ENCODE results near the gene TMPRSS3. TPM values are rescaled to one million over a fixed set of nuclear protein-coding genes. Genes with fewer than 3 reads are reported as not detected.

TMPRSS3 gene
- total RNA-seq, 1 donor from 2014 or later = not detected

DNA sequence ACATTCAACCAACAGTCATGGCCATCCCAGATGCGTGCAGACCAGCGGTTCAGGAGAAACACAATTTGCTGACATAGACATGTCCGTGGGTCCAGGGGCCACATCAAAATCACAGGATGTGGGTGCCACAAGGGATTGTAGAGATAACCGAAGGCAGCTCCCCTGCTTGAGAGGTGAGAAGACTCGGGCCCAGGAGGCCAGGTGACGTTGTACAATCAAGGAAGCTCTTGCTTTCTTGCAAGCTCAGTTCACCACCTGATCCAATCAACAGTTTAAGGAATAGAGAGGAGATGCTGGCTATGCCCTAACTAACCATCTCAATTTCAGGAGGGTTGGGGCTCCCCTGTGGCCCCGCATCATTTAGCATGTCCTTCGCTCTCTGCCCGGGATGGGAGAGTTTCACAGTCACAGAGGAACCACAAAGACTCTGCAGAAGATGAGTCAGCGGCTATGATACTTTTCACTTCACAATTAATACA, 27.4 kb upstream of the TMPRSS3 start:
- TF ChIP-seq, protein P1, sequence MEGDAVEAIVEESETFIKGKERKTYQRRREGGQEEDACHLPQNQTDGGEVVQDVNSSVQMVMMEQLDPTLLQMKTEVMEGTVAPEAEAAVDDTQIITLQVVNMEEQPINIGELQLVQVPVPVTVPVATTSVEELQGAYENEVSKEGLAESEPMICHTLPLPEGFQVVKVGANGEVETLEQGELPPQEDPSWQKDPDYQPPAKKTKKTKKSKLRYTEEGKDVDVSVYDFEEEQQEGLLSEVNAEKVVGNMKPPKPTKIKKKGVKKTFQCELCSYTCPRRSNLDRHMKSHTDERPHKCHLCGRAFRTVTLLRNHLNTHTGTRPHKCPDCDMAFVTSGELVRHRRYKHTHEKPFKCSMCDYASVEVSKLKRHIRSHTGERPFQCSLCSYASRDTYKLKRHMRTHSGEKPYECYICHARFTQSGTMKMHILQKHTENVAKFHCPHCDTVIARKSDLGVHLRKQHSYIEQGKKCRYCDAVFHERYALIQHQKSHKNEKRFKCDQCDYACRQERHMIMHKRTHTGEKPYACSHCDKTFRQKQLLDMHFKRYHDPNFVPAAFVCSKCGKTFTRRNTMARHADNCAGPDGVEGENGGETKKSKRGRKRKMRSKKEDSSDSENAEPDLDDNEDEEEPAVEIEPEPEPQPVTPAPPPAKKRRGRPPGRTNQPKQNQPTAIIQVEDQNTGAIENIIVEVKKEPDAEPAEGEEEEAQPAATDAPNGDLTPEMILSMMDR (IDR thresholded peaks at IDR 0.05; ENCODE audit: unreplicated experiment) = no peak
- Mint-ChIP-seq H3K27ac (no peak overlapping the region), H3K36me3 (no peaks in the 10 kb centered on the region), H3K9me3 (peaks cover 7% of the 10 kb centered on the region), H3K27me3 (ENCODE audit: low read depth) (peaks cover 76% of the 10 kb centered on the region), H3K4me3 (no peak overlapping the region), H3K4me1 (no peaks in the 10 kb centered on the region)
- no peak for DNase-seq (ENCODE audit: low spot score in 2 of 2, unreplicated experiment in 2 of 2)

DNA sequence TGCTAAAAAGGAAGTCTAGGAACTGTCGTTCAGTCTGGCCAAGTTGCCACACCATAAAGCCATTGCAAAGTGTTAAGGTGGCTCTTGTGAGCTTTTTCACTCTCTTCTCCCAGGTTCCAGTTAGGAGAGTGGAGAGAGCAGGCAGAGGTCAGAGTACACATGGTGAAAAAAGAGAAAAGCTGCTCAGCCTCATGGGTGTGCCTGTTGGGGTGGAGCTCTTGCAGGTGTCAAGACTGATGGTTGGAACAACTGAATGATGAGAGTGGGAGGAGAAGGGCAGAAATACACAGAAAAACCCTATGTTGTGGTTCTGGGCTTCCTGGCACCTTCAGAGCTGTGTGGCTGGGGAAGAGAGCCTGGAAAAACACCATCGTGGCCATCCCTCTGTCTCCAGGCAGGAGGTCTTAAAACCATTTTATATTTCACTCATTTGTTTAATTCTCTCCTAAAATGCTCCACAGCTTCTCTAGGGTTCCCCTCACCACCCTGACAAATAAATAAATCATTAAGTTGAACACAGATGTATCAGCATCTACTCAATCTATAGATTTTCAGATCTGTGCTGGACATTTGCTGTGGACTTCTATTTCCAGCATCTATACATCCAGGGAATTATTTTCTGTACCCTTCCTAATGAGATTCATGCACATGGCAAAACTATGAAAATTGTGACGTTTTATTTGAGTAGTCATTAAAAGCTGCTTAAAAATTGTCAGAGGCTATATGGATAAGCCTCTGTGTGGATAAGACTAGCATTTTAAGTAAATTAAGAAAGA, 25.4 kb upstream of the TMPRSS3 start:
- no peak for DNase-seq (ENCODE audit: low spot score in 2 of 2, unreplicated experiment in 2 of 2)
- Mint-ChIP-seq H3K27me3 (ENCODE audit: low read depth) (peaks cover 76% of the 10 kb centered on the region), H3K36me3 (no peaks in the 10 kb centered on the region), H3K27ac (no peak overlapping the region), H3K4me3 (no peak overlapping the region), H3K4me1 (no peaks in the 10 kb centered on the region), H3K9me3 (peaks cover 7% of the 10 kb centered on the region)
- TF ChIP-seq, protein P1 (IDR thresholded peaks at IDR 0.05; ENCODE audit: unreplicated experiment) = no peak

DNA sequence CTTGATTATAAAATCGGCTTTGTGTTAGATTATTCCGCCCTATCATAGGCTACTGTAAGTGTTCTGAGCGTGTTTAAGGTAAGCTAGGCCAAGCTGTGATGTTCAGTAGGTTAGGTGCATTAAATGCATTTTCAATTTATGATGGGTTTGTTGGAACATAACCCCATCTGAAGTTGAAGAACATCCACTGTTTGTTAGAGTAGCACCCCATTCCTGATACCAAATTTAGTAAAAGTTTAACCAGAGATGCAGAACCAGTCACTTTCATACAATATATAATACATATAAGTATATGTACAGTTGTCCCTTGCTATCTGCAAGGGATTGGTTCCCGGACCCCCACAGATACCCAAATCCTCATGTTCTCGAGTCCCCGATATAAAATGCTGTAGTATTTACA, 24.0 kb upstream of the TMPRSS3 start:
- peaks cover 65% of the 10 kb centered on the region for H3K27me3 Mint-ChIP-seq (ENCODE audit: low read depth)
- TF ChIP-seq, protein P1 (IDR thresholded peaks at IDR 0.05; ENCODE audit: unreplicated experiment) = no peak

DNA sequence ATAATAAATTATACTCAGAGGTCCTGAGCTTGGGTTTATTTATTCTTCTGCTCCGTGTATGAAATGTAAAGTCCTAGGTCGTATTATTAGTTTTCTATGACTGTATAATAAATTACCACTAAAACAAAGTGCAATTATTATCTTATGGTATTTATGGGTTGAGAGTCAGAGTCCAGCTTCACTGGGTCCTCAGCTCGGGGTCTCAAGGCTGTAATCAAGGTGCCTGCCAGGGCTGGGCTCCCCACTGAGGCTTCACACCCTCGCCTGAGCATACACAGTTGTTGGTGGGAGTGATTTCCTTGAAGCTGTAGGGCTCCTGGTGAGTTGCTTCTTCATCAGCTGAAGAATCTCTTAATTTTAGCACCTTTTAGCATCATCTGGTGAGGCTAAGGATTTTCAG, 23.0 kb upstream of the TMPRSS3 start:
- Mint-ChIP-seq H3K4me3 (no peak overlapping the region), H3K4me1 (no peaks in the 10 kb centered on the region), H3K27ac (no peak overlapping the region), H3K9me3 (peaks cover 7% of the 10 kb centered on the region), H3K27me3 (ENCODE audit: low read depth) (peaks cover 63% of the 10 kb centered on the region), H3K36me3 (no peaks in the 10 kb centered on the region)
- TF ChIP-seq, protein P1 (IDR thresholded peaks at IDR 0.05; ENCODE audit: unreplicated experiment) = no peak
- DNase-seq (ENCODE audit: low spot score in 2 of 2, unreplicated experiment in 2 of 2) = no peak

More for the DNA sequence above, 24.0 kb upstream of the TMPRSS3 start:
- Mint-ChIP-seq H3K36me3 (no peaks in the 10 kb centered on the region), H3K27ac (no peak overlapping the region), H3K4me3 (no peak overlapping the region), H3K9me3 (peaks cover 7% of the 10 kb centered on the region), H3K4me1 (no peaks in the 10 kb centered on the region)
- DNase-seq (ENCODE audit: low spot score in 2 of 2, unreplicated experiment in 2 of 2) = no peak

DNA sequence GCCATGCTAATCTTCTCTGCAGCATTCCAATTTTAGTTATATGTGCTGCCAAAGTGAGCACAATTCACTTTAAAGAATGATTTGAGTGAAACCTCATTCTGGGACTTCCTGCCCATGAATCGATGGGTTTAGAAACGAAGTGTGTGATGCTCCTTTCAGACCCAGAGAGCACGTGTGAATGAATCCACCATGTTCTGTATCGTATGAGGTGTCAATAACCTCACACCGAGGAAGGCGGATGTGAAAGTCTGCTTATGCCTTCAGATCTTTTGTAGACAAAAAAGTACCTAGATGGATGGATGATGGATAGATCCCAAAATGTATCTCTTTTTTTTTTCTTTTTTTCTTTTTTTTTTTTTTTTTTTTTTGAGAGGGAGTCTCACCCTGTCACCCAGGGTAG, 21.7 kb upstream of the TMPRSS3 start:
- H3K27me3 Mint-ChIP-seq (ENCODE audit: low read depth) = peaks cover 54% of the 10 kb centered on the region
- DNase-seq (ENCODE audit: low spot score in 2 of 2, unreplicated experiment in 2 of 2) = no peak
- H3K36me3 Mint-ChIP-seq = no peaks in the 10 kb centered on the region
- H3K27ac Mint-ChIP-seq = no peak overlapping the region
- H3K4me1 Mint-ChIP-seq = no peaks in the 10 kb centered on the region
- TF ChIP-seq, protein P1 (IDR thresholded peaks at IDR 0.05; ENCODE audit: unreplicated experiment) = no peak
- H3K4me3 Mint-ChIP-seq = no peak overlapping the region
- H3K9me3 Mint-ChIP-seq = peaks cover 7% of the 10 kb centered on the region
